Heart left ventricle (tissue), 13 donors: ENCODE data around the gene CST9.

Experiments
- CTCF ChIP-seq, 12 donors: fragments of 200-600 bp; sonication (generic) in 4 of 12; IDR thresholded peaks; one replicate each; pipeline versions ENCODE4 v1.5.0 to v1.8.0; 2018 to 2022; ENCODE audit warnings: antibody characterized with exemption in 12 of 12, mild to moderate bottlenecking in 5 of 12
- POLR2A ChIP-seq, 2 donors: fragments of 450-650 bp; IDR thresholded peaks; one replicate each; pipeline ENCODE4 v1.6.1; 2017; ENCODE audit warnings: antibody characterized with exemption in 2 of 2, mild to moderate bottlenecking in 2 of 2, moderate library complexity in 2 of 2
- donor health status: ischemic (EF 13 %, LVEDD 7.1; RV severe dilation, severe dysfunction).
- donor health status: DM: no; HTN: yes; CAD: no.
- donor health status: DM: no; HTN: no; CAD: no.
- donor health status: ischemic (EF 25% LVEDD 6.9; RV normal size, moderate dysfunction).
- donor health status: ischemic (EF 25% LVEDD 5.7; RV mildly dilated, moderate dysfunction).
- donor health status: ischemic (EF 35%, LVEDD 5.7; RV mildly dilated, moderate dysfunction).
- donor health status: nonischemic (EF 11% LVEDD 7.7; RV severe dilation, severe dysfunction).
- donor health status: DM: yes; HTN: yes; CAD: no.
- donor health status: PGD.
- donor health status: ischemic (EF 29% LVEDD 5.4; RV normal size, mild dysfunction).
- donor health status: nonischemic (EF 23%, LVEDD 6.1; RV moderate dilation, normal function).

DNA sequence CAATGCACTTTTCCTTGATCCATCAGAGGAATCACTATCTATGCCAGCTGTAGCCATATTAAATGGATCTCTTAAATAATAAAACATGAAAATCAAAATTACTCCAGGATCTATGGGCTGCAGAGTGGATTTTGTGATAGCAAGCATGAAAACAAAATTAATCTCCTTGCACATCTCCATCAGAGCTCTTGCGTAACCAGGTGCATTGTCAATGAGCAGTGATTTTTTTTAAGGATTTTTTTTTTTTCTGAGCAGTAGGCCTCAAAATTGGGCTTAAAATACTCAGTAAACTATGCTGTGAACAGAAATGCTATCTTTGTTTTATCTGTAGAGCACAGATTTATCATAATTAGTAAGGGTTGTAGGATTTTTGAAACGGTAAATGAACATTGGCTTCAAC is 43.5 kb upstream of the CST9 start:
- TF ChIP-seq POLR2A (IDR thresholded peaks at IDR 0.05) = no peak
- TF ChIP-seq CTCF (IDR thresholded peaks at IDR 0.05) = no peak
